NCI-H69 (cell line): ENCODE results near the gene LRTM2.

Source experiments
- DNase-seq: peaks from one replicate; lab custom pipeline; 2025; lab: John Stamatoyannopoulos, UW

The LRTM2 gene

GRCh38 chr12:1797991-1798640 lies 22.2 kb upstream of the LRTM2 start:
- no peak for DNase-seq

GRCh38 chr12:1798641-1799020 lies 21.7 kb upstream of the LRTM2 start:
- DNase-seq = no peak

GRCh38 chr12:1799051-1799881 lies 21.1 kb upstream of the LRTM2 start:
- DNase-seq = no peak

- no peak for DNase-seq
Observed at GRCh38 chr12:1799882-1800400, 20.4 kb upstream of the LRTM2 start.

DNA sequence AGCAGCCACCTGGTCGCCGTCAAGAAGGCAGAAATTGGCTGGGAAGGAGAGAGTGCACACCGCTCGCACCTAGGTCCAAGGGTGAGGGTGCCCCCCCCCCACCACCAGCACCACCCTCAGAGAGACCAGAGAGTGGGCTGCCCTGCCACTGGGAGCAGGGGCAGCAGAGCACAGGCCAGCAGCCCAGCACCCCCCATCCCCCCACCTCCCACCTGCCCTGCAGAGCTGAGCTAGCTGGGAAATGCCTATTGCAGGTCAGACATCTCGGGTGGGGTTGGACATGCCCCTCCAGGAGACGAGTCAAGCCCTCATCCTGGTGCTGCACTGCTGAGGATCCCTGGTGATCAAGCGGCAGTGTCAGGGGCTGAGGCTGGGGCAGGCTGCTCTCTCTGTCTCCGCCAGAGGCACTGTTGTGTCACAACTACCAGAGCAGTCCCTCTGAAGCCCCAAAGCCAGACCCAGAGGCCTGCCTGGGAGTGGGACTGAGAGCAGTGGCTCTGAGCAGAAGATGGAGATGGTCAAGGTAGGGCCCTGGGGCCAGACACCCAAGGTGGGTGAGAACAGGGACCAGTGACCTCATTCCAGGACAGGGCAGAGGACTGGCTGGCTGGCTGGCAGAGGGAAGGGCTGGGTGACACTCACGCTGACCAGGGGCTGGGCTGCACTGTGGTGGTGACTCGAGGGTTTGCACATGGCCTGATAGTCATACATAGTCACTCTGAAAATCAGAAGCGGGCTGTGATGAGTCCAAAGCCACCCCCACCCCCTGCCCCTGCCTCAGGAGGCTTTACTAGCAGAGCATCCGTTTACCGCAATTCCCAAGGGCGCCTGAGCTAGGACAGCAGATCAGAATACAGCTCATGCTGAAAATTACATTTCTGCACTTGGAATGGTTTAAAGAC lies 19.7 kb upstream of the LRTM2 start:
- DNase-seq = no peak

DNA sequence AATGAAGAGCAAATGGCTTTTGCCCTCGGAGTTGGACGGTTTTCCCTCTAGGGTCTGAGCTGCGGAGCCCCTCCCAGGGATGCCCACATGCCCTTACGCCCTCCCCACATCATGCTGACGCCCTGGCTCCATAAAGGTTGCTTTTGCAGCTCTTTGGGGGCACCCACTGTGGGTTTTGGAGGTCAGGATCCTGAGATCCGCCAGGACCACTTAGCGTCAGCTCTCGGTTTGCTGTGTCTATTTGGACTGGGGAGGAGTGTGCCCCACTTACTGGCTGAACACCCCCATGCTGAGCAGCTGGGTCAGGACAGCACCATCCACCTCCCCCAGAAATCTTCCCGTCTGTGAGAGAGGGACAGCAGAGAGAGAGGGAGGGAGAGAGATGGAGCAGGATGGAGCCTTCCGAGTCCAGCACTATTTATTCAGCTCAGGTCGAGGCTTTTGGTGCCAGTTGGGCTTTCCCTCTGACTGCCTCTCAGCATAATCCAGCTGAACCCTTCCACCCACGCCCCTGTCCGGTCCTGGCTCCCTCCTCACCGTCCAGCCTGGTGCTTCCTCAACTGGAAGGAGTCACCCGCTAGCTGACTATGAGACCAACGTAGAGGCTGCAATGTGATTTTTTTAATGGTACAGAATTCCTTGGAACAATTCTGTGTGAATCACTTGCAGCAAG lies 18.9 kb upstream of the LRTM2 start:
- DNase-seq = no peak

- DNase-seq = no peak
Observed at GRCh38 chr12:1803736-1804135, 16.6 kb upstream of the LRTM2 start.

DNA sequence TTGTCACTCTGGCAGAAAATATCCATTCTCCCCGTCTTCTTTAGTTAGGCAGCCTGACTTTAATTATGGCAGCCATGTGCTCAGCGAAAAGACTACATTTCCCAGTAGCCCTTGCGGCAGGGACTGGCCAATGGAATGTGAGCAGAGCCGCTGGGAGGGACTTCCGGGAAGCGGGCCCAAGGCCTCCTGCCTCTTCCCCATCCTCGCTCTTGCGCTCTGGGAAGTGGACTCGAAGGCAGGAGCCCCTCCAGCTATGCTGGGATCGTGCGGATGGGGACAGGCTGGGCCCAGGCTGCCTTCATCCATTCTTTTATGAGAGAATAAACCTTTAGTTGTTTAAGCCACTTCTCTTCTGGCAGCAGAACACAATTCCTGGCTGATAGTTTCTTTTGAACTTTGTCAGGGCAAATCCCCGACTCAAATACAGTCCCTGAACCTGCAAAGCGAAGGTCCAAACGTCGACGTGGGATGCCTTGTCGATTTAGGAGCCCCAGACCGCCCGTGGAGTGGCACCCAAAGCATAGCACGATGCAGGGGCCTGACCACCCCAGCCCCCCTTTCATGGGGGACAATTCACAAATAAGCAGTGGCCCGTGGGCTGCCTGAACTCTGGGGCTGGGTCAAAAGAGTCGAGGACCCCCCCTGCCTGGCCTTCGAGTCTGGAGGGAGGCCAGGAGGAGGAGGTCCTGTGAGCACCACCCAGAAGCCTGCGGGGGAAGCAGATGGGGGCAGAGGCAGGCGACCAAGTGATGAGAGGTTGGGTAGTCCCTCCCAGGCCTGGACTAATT lies 15.6 kb upstream of the LRTM2 start:
- DNase-seq = peak; percentile 94

- DNase-seq = no peak
Observed at GRCh38 chr12:1805441-1806081, 14.8 kb upstream of the LRTM2 start.

DNA sequence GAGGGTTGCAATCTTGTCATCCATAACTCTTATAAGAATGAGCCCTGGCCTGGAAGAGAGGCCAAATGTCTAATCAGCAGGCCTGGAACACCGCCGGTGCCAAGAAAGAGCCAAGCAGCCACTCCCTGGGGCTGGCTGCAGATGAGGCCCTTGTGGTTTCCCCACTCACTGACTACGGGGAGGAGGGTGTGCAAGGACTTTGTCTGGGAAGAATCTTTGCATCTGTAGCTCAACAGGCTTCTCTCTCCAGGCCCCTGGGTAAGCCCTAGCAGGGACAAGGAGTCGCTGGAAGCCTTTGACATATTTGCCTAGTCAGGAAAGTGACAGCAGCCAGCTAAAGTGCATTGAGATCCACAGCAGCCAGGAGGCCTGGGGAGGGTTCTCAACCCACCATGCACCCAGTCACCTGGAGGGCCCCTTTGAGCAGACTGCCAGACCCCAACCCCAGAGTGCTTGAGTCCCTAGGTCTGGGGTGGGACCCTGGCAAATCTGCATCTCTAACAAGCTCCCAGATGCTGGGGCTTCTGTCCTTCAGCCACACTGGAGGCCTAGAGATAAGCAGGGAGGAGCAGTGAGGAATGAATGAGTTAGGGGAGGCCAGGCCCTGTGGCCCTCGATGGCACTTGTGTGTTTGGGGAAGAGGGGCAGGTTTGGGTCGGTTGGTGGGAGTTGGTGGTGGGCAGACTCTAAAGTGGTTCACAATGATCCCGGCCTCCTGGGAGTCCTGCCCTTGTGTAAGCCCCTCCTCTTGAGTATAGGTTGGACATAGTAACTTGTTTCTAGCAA lies 13.9 kb upstream of the LRTM2 start:
- DNase-seq = no peak

DNA sequence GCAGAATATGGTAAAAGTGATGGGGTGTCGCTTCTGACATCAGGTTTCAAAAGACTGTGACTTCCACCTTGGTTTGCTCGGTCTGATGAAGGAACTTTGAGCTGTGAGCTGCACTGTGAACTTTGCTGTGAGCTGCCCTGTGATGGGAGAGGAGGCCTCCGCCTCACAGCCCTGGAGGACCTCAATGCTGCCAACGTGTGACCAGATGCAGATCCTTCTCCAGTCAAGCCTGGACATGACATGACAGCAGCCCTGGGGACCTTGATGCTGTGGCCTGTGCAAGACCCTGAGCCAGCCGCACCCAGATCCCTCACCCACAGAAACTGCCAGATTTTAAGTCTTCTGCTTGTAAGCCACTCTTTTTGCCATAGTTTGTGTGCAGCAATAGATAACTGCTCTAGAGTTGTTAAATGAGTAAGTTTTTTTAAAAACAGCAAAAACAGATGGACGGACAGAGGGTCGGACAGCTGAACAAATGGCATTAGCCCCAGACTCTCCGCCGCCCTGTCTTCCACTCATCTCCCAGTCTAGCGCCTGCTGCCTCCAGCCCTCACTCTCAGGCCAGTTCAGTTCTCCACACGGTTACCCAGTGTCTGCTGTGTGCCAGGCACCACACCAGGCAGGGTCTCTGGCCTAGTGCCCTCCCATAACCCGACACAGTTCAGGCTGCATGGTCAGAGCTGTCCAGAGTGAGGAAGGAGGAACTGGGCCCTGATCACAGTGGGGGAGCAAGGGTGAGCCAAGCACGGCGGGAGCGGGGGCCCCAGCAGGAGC lies 13.1 kb upstream of the LRTM2 start:
- DNase-seq = no peak

- no peak for DNase-seq
Observed at GRCh38 chr12:1808036-1808797, 12.1 kb upstream of the LRTM2 start.

DNA sequence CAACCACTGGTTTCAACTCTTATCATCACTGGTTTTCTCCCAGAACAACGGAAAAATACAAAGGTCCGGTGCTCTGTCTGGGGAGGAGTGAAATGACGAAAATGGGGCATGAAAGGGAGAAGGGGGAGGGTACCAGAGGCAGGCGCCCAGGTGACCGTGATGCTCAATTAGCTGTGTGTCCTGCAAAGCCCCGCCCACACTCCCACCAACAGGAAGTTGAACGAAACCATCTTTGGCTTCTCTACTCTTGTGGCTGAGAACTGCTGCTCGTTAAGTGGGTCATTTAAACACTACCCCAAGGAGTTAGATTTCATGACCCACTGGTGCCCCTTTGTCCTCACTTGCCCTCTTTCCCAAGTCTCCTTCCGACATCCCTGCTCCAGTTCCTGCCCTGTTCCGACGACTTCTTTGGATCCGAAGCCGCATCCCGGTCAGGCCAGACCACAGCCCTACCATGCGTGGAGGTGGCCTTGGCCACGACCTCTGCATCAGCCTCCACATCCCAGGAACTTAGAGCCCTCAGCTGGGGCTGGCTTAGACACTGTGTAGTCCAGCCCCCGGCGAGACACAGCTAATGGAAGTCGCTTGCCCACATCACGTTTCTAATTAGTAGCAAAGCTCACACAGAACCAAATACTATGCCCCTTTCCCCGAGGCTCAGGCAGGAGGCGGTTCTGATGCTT lies 11.4 kb upstream of the LRTM2 start:
- DNase-seq = no peak

- DNase-seq = no peak
Observed at GRCh38 chr12:1809591-1810190, 10.7 kb upstream of the LRTM2 start.

GRCh38 chr12:1810201-1810930 lies 10.0 kb upstream of the LRTM2 start:
- no peak for DNase-seq

DNA sequence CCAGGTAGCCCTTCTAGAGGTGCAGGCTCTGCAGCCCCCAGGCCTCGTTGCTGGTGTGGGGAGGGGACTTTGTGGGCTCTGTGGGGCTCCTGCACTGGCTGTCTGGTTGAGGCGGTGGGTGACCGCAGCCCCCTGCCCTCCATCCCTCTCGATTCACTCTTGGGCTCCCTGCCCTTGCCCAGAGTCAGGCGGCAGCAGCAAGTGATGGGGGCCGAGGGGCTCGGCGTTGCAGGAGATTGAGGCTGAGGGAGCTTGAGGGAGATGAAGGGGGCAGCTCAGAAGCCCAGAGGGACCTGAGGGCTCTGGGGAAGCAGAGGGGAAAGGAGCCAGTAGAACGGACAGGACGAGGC lies 9.5 kb upstream of the LRTM2 start:
- DNase-seq = no peak
